Ammon's horn (tissue), 1 donor: Measurements from ENCODE around the gene GRID1.

Experiments
- DNase-seq: peaks from one replicate; pipeline ENCODE4 v3.0.0-alpha.2; 2016; ENCODE audit warnings: low spot score

Gene GRID1

DNA sequence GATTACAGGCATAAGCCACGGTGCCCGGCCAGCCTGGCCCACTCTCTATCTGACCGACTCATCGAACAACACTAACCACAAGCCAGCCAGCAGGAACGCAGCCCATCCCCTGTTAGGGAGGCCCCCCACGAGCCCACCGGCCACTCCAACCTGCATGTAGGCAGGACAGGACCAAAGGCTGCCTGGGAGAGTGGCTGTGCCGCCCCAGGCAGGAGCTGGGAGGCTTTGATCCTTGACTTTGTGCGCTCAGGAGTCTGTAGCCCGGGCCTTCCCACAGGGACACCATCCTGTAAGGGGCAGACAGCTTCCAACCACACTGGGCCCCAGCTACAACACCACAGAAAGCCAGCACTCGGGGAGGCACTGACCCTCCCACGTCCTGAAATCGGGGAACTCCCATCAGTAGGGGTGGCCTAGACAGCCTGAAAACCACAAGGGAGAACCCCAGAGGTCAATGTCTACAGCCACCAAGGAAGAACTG lies 29.4 kb downstream of the GRID1 start:
- DNase-seq, result no peak

DNA sequence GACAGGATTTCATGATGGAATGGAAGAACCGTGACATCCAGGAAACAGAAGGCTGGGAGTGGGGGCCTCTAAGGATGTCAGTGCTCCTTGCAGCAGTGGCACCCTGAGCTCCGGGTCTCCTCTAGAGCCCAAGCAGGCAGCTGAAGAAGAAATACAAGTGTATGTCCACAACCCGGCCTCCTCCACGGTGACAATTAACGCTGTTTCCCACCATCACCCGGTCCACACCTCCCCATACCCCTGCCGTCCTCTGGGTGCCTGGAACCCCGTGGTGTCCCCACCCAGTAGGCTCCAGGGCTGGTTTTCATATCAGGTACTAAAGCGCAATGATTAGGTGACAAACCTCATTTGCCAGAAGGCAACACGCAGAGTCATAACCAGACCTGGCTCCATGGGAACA lies 30.3 kb downstream of the GRID1 start:
- no peak for DNase-seq

- DNase-seq, result no peak
Observed at GRCh38 chr10:86335831-86336230, 30.8 kb downstream of the GRID1 start.

DNA sequence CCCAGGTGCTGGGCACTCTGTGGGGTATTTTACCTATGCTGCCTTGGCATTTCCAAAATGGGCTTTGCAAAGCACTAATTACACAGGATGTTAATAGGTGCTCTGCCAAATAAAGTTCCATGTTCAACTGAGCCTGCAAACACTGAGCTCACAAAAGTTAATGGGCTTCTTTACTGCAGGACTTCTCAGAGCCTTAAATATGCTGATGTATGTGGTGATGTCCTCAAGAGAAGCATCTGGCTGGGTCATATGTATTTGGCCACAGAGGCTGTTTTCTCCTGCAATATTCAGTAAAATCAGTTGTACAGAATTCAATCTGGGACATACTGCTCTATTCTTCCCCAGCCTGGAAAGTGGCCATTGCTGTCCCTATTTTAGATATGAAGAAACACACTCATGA lies 31.3 kb downstream of the GRID1 start:
- DNase-seq, result no peak

DNA sequence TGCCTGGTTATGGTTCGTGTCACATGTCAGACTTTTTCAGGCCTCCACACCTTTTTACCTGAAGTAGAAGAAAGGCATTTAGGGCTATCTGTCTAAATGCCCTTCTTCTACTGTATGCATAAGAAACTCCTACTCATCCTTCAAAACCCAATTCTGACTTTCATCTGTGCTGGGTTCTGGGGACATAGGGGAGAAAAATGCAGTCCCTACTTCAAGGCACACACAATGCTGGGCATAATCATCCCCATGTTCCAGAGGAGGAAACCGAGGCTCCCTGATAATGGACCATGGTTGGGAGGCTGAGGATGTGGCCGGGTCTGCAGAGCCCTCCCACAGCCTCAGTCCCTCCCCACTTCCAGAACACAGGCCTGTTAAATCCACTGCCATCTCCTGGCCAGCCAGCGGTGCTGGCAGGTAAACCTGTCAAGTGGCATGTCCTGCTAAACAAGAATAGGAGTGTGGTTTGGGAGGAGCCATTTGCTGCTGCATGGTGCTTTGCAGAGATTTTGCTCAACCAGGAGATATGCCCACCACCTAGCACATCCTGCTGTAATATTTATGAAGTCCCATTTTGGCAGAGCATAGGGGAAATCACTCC lies 32.0 kb downstream of the GRID1 start:
- DNase-seq, result no peak

DNA sequence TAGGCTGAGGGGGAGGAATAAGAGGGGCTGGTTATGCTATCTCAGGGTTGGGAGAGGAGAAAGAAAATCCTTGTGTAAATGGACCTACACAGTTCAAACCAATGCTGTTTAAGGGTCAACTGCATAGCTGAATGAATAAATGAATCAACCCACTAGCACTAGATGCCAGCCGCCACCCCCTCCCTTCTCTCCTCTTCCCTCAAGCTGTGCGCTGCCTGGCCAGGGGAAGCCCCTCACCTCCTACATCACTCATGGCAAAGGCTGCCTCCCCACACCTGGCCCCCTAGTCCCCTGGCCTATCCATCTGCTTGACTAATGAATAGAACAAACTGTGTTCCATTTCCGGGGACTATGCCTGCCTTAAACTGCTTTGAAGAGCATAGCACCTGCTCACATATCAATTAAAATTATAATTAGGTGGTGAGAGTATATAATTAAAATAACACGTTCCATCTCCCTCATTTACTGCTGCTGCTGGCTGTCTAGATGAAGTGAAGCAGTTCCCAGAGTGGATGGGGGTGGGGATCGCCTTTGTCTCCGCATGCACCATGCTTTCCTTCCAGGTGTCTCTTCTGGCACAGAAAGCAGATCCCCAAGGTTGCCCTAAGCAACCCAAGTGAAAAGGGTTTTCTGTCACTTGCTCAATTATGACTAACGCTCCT lies 32.6 kb downstream of the GRID1 start:
- DNase-seq, result no peak

DNA sequence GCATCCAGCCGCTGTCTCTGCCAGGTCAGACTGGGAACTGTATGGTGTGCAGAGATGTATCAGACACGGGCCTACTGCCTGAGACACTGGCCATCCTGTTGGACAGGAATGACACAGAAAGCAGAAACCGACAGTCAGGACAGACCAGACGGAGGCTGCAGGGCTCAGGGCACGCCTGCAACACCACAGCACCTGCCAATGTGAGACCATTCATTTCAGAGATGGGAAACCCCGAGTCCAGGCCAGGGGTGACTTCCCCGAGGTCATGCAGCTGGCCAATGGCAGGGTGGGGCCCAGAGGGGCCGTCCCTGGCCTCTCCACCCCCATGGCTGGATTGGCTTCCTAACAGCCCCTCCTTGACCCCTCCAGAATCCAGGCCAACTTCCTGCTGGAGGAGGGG lies 34.7 kb downstream of the GRID1 start:
- DNase-seq, result no peak

- no peak for DNase-seq
Observed at GRCh38 chr10:86330778-86331763, 35.5 kb downstream of the GRID1 start.

GRCh38 chr10:86329896-86330680 lies 36.5 kb downstream of the GRID1 start:
- DNase-seq, result no peak

DNA sequence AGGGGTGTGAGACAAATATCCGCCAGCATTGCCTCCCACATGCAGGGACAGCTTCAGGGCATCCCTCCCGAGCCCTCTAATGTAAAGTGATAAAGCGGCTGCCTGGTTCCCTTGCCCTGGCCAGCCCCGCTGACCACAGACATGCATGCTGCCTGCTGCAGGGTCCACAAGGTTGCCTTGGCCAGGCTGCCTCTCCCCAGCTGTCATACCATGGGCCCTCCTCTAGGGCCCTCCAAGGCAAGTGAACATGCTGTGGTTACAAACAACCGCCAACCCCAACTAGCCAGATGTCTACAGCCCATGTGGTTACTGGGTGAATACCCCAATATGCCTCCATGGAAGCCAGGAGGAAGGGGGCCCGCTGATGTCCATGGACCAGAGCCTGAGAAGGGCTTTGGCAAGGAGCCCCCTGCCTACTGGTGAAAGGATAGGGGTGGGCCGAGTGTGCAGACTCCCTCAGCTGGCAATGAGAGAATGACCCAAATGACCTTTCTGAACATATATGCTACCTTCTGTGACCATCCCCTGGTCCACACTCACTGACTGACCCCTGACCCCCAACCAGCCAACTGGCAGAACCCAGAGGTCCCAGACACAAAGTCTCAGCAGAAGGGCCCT lies 37.4 kb downstream of the GRID1 start:
- no peak for DNase-seq

DNA sequence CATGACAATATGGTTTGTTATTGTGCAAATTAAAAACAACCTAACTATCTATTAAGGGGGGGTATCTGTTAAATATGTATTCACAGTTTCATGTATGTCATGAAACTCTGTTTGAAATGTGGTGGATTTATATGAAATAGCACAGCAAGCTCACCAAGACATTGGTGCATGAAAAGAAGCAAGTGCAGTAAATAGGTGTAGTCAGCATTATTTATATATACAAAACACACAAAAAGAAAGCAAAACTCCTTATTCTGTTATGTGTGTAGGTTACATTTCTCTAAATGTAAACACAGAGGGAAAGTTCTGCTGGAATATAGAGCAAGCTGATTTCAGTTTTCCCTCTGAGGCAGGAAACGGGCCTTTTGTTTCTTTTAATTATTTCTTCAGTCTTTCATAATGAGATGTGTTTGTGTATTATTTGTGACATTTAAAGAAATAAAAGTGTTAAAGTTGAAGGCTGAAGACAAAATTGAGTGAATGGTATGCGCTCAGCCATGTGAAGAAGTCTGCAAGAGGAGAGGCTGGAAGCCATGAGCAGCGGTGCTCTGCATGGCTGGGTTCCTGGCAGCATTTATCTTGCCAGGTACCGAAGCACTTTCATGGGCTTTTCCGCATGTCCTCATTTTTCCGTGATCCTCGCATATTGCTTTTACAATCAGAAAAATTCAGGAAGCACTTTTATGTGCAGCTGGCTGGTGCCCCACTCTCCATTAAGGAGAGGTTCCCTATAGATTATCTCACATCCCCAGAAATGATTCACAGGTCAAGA lies 38.5 kb downstream of the GRID1 start:
- DNase-seq, result no peak

DNA sequence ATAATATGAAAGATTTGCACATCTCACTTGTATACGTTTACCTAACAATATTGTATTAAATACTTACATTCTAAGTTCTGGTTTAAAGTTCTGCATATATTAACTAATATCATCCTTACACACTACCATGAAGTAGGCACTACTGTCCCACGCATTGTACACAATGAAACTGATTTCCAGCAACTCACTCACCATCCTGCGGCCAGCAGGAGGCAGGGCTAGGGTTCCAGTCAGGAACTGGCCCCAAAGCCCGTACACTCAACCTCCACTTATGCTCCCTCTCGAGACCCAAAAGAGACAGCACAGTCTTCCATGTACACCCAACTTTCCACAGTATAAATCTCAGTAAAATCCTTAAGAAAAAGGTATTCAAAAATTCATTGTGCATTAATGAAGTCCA lies 41.4 kb downstream of the GRID1 start:
- DNase-seq, result no peak

- peak; percentile 83 for DNase-seq
Observed at GRCh38 chr10:86321568-86321967, 45.0 kb downstream of the GRID1 start.

DNA sequence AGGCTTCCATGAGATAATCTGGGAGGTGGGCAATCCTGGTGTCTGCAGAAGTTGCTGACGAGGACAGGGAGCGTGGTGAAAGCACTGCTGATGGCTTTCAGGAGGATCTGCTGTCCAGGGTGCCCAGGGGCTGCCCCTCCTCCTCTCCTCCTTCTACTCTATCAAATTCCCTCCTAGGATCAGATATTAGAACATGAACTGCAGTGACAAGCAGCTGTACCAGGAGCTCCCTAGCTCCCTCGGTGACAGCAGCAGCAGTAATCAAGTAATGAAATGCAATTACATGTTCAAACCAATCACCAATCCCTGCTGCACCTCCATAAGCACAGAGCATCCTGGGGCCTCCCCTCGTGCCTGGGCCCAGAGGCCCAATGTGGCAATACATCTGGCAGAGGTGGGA lies 46.9 kb downstream of the GRID1 start:
- DNase-seq, result no peak

- no peak for DNase-seq
Observed at GRCh38 chr10:86317949-86318725, 48.5 kb downstream of the GRID1 start.

GRCh38 chr10:86316990-86317389 lies 49.6 kb downstream of the GRID1 start:
- DNase-seq, result no peak

DNA sequence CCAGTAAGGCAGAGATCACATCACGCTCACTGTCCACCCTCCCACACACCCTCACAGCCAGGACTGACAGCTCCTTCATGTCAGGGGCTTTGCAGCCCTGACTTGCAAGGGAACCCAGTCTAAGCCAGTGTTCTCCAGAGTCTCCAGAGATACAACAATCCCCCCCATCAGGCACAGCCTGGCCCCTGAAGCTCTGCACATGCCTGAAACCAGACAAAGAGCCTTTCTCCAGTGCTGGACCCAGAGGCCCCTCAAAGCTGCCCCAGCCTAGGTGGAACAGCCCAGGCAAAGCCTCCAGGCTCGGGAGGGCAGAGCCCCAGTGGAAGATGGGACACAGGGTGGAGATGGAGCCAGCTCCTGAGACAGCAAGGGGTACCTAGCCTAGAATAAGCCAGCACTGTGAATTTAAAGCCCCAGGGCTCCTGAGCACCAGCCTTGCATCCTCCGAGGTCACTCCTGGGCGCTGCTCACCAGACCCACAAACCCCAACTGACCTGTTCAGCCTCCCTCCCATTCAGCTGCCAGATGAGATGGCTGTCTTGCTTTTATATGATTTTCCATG lies 50.2 kb downstream of the GRID1 start:
- DNase-seq, result no peak

GRCh38 chr10:86315549-86315942 lies 51.0 kb downstream of the GRID1 start:
- no peak for DNase-seq
